ENCODE data around the gene MYB. TPM values are rescaled to one million over a fixed set of nuclear protein-coding genes. Genes with fewer than 3 reads are reported as not detected.

Gene MYB
- total and polyA plus RNA-seq, 2 experiments from 2014 or later = 4.2 to 7.9 TPM

DNA sequence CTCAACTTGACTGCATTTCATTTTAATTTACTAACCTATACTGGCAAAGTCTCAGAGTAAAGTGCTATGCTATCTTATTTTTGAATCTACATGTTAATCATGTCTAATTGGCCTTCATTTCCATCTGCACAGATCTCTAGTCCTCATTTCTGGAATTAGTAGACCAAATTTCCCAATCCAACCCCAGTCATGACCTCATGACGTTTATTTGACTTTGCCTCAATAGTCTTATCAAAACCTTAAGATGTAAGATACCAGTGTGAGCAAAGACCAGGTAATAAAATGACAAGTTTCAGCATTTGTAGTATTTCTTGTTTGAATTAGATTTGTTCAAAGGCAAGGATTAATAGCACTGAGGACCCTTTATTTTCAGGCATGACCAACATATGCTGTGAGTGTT lies 43.3 kb upstream of the MYB start:
- H3K27ac Mint-ChIP-seq = no peak overlapping the region
- peaks cover 6% of the 10 kb centered on the region; the same call in 2 of the 3 replicates for H3K4me1 Mint-ChIP-seq
- Histone ChIP-seq H3K27ac (ENCODE audit: low read depth) (no peak overlapping the region), H3K4me1 (ENCODE audit: insufficient read depth) (no peaks in the 10 kb centered on the region), H3K9me2 (ENCODE audit: insufficient read depth) (no peaks in the 10 kb centered on the region), H3K36me3 (ENCODE audit: insufficient read depth) (no peaks in the 10 kb centered on the region), H3K4me3 (no peak overlapping the region), H3K79me2 (replicated peaks; ENCODE audit: insufficient read depth) (no peaks in the 10 kb centered on the region), H3F3A (replicated peaks; ENCODE audit: low read depth) (no peaks in the 10 kb centered on the region), H4K20me1 (replicated peaks; ENCODE audit: insufficient read depth) (no peaks in the 10 kb centered on the region), H2AFZ (0 out of 2 replicates have a peak overlapping the region, but pooled peaks have one; percentile 38), H3K27me3 (ENCODE audit: insufficient read depth) (no peaks in the 10 kb centered on the region), H3K4me2 (no peak overlapping the region)
- no peak for ATAC-seq
- H3K36me3 Mint-ChIP-seq (ENCODE audit: low read depth) = no peaks in the 10 kb centered on the region
- DNase-seq (ENCODE audit: low spot score) = no peak
- TF ChIP-seq JUNB (IDR thresholded peaks at IDR 0.05; ENCODE audit: unreplicated experiment) (no peak), NANOG (IDR thresholded peaks at IDR 0.05; ENCODE audit: borderline replicate concordance) (no peak), CREB1 (CRISPR knock-in tag; IDR thresholded peaks at IDR 0.05; ENCODE audit: low read depth) (no peak), POLR2AphosphoS5 (IDR thresholded peaks at IDR 0.05; ENCODE audit: low read depth) (no peak), EZH2phosphoT487 (IDR thresholded peaks at IDR 0.05; ENCODE audit: unreplicated experiment) (no peak), STAT1 (IDR thresholded peaks at IDR 0.05; ENCODE audit: unreplicated experiment) (no peak), ZNF331 (CRISPR knock-in tag; IDR thresholded peaks at IDR 0.05; ENCODE audit: low read depth) (no peak)
- TF ChIP-seq, protein P1, sequence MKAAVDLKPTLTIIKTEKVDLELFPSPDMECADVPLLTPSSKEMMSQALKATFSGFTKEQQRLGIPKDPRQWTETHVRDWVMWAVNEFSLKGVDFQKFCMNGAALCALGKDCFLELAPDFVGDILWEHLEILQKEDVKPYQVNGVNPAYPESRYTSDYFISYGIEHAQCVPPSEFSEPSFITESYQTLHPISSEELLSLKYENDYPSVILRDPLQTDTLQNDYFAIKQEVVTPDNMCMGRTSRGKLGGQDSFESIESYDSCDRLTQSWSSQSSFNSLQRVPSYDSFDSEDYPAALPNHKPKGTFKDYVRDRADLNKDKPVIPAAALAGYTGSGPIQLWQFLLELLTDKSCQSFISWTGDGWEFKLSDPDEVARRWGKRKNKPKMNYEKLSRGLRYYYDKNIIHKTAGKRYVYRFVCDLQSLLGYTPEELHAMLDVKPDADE (IDR thresholded peaks at IDR 0.05) = no peak
- TF ChIP-seq, protein P2, sequence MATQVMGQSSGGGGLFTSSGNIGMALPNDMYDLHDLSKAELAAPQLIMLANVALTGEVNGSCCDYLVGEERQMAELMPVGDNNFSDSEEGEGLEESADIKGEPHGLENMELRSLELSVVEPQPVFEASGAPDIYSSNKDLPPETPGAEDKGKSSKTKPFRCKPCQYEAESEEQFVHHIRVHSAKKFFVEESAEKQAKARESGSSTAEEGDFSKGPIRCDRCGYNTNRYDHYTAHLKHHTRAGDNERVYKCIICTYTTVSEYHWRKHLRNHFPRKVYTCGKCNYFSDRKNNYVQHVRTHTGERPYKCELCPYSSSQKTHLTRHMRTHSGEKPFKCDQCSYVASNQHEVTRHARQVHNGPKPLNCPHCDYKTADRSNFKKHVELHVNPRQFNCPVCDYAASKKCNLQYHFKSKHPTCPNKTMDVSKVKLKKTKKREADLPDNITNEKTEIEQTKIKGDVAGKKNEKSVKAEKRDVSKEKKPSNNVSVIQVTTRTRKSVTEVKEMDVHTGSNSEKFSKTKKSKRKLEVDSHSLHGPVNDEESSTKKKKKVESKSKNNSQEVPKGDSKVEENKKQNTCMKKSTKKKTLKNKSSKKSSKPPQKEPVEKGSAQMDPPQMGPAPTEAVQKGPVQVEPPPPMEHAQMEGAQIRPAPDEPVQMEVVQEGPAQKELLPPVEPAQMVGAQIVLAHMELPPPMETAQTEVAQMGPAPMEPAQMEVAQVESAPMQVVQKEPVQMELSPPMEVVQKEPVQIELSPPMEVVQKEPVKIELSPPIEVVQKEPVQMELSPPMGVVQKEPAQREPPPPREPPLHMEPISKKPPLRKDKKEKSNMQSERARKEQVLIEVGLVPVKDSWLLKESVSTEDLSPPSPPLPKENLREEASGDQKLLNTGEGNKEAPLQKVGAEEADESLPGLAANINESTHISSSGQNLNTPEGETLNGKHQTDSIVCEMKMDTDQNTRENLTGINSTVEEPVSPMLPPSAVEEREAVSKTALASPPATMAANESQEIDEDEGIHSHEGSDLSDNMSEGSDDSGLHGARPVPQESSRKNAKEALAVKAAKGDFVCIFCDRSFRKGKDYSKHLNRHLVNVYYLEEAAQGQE (IDR thresholded peaks at IDR 0.05; ENCODE audit: unreplicated experiment) = no peak
- TF ChIP-seq, protein P3, sequence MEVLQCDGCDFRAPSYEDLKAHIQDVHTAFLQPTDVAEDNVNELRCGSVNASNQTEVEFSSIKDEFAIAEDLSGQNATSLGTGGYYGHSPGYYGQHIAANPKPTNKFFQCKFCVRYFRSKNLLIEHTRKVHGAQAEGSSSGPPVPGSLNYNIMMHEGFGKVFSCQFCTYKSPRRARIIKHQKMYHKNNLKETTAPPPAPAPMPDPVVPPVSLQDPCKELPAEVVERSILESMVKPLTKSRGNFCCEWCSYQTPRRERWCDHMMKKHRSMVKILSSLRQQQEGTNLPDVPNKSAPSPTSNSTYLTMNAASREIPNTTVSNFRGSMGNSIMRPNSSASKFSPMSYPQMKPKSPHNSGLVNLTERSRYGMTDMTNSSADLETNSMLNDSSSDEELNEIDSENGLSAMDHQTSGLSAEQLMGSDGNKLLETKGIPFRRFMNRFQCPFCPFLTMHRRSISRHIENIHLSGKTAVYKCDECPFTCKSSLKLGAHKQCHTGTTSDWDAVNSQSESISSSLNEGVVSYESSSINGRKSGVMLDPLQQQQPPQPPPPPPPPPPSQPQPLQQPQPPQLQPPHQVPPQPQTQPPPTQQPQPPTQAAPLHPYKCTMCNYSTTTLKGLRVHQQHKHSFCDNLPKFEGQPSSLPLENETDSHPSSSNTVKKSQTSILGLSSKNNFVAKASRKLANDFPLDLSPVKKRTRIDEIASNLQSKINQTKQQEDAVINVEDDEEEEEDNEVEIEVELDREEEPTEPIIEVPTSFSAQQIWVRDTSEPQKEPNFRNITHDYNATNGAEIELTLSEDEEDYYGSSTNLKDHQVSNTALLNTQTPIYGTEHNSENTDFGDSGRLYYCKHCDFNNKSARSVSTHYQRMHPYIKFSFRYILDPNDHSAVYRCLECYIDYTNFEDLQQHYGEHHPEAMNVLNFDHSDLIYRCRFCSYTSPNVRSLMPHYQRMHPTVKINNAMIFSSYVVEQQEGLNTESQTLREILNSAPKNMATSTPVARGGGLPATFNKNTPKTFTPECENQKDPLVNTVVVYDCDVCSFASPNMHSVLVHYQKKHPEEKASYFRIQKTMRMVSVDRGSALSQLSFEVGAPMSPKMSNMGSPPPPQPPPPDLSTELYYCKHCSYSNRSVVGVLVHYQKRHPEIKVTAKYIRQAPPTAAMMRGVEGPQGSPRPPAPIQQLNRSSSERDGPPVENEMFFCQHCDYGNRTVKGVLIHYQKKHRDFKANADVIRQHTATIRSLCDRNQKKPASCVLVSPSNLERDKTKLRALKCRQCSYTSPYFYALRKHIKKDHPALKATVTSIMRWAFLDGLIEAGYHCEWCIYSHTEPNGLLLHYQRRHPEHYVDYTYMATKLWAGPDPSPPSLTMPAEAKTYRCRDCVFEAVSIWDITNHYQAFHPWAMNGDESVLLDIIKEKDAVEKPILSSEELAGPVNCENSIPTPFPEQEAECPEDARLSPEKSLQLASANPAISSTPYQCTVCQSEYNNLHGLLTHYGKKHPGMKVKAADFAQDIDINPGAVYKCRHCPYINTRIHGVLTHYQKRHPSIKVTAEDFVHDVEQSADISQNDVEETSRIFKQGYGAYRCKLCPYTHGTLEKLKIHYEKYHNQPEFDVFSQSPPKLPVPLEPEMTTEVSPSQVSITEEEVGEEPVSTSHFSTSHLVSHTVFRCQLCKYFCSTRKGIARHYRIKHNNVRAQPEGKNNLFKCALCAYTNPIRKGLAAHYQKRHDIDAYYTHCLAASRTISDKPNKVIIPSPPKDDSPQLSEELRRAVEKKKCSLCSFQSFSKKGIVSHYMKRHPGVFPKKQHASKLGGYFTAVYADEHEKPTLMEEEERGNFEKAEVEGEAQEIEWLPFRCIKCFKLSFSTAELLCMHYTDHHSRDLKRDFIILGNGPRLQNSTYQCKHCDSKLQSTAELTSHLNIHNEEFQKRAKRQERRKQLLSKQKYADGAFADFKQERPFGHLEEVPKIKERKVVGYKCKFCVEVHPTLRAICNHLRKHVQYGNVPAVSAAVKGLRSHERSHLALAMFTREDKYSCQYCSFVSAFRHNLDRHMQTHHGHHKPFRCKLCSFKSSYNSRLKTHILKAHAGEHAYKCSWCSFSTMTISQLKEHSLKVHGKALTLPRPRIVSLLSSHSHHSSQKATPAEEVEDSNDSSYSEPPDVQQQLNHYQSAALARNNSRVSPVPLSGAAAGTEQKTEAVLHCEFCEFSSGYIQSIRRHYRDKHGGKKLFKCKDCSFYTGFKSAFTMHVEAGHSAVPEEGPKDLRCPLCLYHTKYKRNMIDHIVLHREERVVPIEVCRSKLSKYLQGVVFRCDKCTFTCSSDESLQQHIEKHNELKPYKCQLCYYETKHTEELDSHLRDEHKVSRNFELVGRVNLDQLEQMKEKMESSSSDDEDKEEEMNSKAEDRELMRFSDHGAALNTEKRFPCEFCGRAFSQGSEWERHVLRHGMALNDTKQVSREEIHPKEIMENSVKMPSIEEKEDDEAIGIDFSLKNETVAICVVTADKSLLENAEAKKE (CRISPR knock-in tag; IDR thresholded peaks at IDR 0.05) = no peak
- TF ChIP-seq, protein P4, sequence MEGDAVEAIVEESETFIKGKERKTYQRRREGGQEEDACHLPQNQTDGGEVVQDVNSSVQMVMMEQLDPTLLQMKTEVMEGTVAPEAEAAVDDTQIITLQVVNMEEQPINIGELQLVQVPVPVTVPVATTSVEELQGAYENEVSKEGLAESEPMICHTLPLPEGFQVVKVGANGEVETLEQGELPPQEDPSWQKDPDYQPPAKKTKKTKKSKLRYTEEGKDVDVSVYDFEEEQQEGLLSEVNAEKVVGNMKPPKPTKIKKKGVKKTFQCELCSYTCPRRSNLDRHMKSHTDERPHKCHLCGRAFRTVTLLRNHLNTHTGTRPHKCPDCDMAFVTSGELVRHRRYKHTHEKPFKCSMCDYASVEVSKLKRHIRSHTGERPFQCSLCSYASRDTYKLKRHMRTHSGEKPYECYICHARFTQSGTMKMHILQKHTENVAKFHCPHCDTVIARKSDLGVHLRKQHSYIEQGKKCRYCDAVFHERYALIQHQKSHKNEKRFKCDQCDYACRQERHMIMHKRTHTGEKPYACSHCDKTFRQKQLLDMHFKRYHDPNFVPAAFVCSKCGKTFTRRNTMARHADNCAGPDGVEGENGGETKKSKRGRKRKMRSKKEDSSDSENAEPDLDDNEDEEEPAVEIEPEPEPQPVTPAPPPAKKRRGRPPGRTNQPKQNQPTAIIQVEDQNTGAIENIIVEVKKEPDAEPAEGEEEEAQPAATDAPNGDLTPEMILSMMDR (conservative IDR thresholded peaks at IDR 0.05; ENCODE audit: low read depth in 2 of 2) = no peak
- no peaks in the 10 kb centered on the region for H3K9me3 Mint-ChIP-seq
- peaks cover 2% of the 10 kb centered on the region for H3K27me3 Mint-ChIP-seq (ENCODE audit: insufficient read depth, low read depth, poor library complexity)
- H3K4me3 Mint-ChIP-seq = no peak overlapping the region

All from GM23338 (cell line).